ENCODE measurements around the gene TYK2.

TYK2 gene

DNA sequence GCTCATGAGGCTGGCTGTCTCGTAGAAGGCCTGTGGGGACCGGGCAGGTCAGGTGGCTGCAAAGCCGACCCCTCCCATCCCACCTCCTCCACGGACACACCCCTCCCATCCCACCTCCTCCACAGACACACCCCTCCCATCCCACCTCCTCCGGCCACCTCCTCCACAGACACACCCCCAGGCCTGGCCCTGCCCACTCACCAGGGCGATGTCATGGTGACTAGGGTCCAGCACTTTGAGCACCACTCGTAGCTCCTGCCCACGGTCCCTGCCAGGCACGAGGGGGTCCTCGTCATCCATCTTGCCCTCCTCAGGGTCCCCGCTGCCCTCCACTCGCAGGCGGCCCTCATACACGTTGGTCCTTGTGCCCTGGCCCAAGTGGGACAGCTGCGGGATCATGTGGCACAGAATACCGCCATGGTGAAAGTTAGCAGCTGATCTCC lies 18.8 kb downstream of the TYK2 start:
- H3K4me3 ChIP-seq (ENCODE audit: low read length): no peak overlapping the region
- TF ChIP-seq, protein P1, sequence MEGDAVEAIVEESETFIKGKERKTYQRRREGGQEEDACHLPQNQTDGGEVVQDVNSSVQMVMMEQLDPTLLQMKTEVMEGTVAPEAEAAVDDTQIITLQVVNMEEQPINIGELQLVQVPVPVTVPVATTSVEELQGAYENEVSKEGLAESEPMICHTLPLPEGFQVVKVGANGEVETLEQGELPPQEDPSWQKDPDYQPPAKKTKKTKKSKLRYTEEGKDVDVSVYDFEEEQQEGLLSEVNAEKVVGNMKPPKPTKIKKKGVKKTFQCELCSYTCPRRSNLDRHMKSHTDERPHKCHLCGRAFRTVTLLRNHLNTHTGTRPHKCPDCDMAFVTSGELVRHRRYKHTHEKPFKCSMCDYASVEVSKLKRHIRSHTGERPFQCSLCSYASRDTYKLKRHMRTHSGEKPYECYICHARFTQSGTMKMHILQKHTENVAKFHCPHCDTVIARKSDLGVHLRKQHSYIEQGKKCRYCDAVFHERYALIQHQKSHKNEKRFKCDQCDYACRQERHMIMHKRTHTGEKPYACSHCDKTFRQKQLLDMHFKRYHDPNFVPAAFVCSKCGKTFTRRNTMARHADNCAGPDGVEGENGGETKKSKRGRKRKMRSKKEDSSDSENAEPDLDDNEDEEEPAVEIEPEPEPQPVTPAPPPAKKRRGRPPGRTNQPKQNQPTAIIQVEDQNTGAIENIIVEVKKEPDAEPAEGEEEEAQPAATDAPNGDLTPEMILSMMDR (IDR thresholded peaks at IDR 0.05; ENCODE audit: insufficient read depth, low read depth, low read length, missing control alignments): no peak
- DNase-seq (ENCODE audit: low read depth): no peak

- DNase-seq (ENCODE audit: low read depth): no peak
- no peak overlapping the region for H3K4me3 ChIP-seq (ENCODE audit: low read length)
- TF ChIP-seq, protein P1 (IDR thresholded peaks at IDR 0.05; ENCODE audit: insufficient read depth, low read depth, low read length, missing control alignments): no peak
Measured at GRCh38 chr19:10356431-10356830, 23.9 kb downstream of the TYK2 start.

- DNase-seq (ENCODE audit: low read depth): peak; percentile 37
- no peak overlapping the region for H3K4me3 ChIP-seq (ENCODE audit: low read length)
- TF ChIP-seq, protein P1 (IDR thresholded peaks at IDR 0.05; ENCODE audit: insufficient read depth, low read depth, low read length, missing control alignments): no peak
Measured at GRCh38 chr19:10353793-10354391, 26.5 kb downstream of the TYK2 start.

- no peak overlapping the region for H3K4me3 ChIP-seq (ENCODE audit: low read length)
- no peak for DNase-seq (ENCODE audit: low read depth)
- TF ChIP-seq, protein P1 (IDR thresholded peaks at IDR 0.05; ENCODE audit: insufficient read depth, low read depth, low read length, missing control alignments): no peak
Measured at GRCh38 chr19:10352764-10353671, 27.4 kb downstream of the TYK2 start.

GRCh38 chr19:10346509-10346908 lies 33.9 kb downstream of the TYK2 start:
- TF ChIP-seq, protein P1 (IDR thresholded peaks at IDR 0.05; ENCODE audit: insufficient read depth, low read depth, low read length, missing control alignments): no peak
- no peak overlapping the region for H3K4me3 ChIP-seq (ENCODE audit: low read length)
- no peak for DNase-seq (ENCODE audit: low read depth)

- TF ChIP-seq, protein P1 (IDR thresholded peaks at IDR 0.05; ENCODE audit: insufficient read depth, low read depth, low read length, missing control alignments): no peak
- no peak for DNase-seq (ENCODE audit: low read depth)
- no peak overlapping the region for H3K4me3 ChIP-seq (ENCODE audit: low read length)
Measured at GRCh38 chr19:10344780-10345179, 35.6 kb downstream of the TYK2 start.
